Large intestine (tissue), 3 donors: ENCODE measurements around the gene NCKAP5. TPM values are rescaled to one million over a fixed set of nuclear protein-coding genes. Genes with fewer than 3 reads are reported as not detected.
"Not testable (repeated sequence)": the region's sequence is repeated elsewhere in the genome, so short reads cannot be mapped to it uniquely, and the experiment has no call there.

Experiments
- DNase-seq, 2 donors: peaks; one replicate each; pipeline versions ENCODE4 v3.0.0 to v3.0.0-alpha.2; 2013
- H3K27ac ChIP-seq: one replicate; pipeline ENCODE4 v1.5.1; 2013; ENCODE audit warnings: low read length
- H3K27me3 ChIP-seq: 2 replicates; pipeline ENCODE4 v1.6.1; 2013; ENCODE audit warnings: low read length; ENCODE audit not compliant: control insufficient read depth, insufficient read depth
- H3K36me3 ChIP-seq: 2 replicates; pipeline ENCODE4 v1.6.1; 2013; ENCODE audit warnings: low read length; ENCODE audit not compliant: control insufficient read depth, insufficient read depth
- H3K4me1 ChIP-seq: one replicate; pipeline ENCODE4 v1.6.1; 2013; ENCODE audit warnings: low read length; ENCODE audit not compliant: control insufficient read depth, insufficient read depth
- H3K4me3 ChIP-seq: one replicate; pipeline ENCODE4 v1.5.1; 2013; ENCODE audit warnings: low read length
- H3K9me3 ChIP-seq: one replicate; pipeline ENCODE4 v1.6.1; 2013; ENCODE audit warnings: mild to moderate bottlenecking, low read depth, low read length, moderate library complexity; ENCODE audit not compliant: control insufficient read depth
- WGBS: methylation state at CpG from one replicate; pipeline ENCODE4 v1.1.5; 2013; ENCODE audit warnings: low lambda C conversion rate; ENCODE audit not compliant: insufficient coverage; 5-methylcytosine and 5-hydroxymethylcytosine counted together
- polyA plus RNA-seq: library from polyadenylated mRNA; unstranded; fragments of 120-200 nt; gene quantifications from one replicate; pipeline ENCODE4 v1.2.1, GENCODE V29; 2013

Gene NCKAP5
- polyA plus RNA-seq, 1 donor: 4.3 TPM

DNA sequence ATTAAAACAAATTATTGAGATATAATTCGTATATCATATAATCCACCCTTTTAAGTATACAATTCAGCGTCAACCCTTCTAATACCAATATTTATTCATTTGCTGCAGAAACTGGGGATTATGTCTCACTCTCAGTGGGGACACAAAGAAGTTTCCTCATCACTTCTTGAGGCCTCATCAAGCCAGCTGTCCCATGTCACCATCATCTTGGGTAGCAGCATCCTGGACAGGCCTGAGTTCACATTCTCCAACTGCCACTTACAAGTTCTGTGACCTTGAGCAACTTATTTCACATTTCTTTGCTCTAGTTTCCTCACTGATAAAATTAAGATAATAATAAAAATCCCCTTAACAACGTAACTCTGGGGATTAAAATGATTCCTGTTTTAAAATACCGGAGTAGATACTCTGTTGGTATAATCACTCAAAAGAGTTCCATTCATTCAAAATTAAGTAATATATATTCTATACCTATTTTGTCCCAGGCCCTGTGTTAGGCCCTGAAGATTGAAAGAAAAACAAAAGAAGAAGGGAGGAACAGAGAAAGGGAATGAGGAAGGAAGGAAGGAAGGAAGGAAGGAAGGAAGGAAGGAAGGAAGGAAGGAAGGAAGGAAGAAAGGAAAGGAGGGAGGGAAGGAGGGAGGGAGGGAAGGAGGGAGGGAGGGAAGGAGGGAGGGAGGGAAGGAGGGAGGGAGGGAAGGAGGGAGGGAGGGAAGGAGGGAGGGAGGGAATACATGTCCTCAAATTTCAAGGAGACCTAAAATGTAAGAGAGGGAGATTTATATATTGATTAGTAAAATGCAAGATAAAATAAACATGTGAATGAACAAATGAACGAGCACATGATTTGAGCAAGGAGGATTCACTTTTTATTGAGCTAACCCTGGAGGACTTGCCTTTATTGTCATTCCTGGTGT, 42.4 kb downstream of the NCKAP5 start:
- no peak for DNase-seq
- H3K27me3 ChIP-seq: no peaks in the 10 kb centered on the region
- H3K4me1 ChIP-seq: no peaks in the 10 kb centered on the region
- no peak overlapping the region for H3K4me3 ChIP-seq
- no peak overlapping the region for H3K27ac ChIP-seq
- 94% methylated on average over 2 of the region's 5 CpGs for WGBS
- no peaks in the 10 kb centered on the region for H3K9me3 ChIP-seq
- H3K36me3 ChIP-seq: no peaks in the 10 kb centered on the region

DNA sequence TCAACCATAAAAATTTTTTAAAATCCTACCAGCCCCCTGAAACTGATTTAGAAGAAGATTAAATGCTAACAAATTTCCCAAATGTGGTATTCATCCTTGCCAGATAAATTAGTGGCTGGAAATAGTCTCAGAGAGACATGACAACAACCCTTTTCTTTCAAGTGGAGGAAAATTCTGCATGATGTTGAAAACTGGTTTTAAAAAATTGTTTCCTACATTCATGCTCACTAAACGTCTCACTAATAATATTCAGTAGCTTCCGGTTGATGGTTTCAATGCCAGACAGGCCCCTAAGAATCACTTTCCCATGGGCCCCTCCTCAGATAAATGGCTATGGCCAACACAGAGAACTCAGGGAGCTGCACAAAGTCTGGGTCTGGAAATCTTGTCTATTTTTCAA, 43.2 kb downstream of the NCKAP5 start:
- Histone ChIP-seq H3K27me3 (no peaks in the 10 kb centered on the region), H3K9me3 (no peaks in the 10 kb centered on the region), H3K4me1 (no peaks in the 10 kb centered on the region), H3K4me3 (no peak overlapping the region), H3K27ac (no peak overlapping the region), H3K36me3 (no peaks in the 10 kb centered on the region)
- no peak for DNase-seq
- WGBS: no CpG with 5 or more reads among the region's 2 CpGs

DNA sequence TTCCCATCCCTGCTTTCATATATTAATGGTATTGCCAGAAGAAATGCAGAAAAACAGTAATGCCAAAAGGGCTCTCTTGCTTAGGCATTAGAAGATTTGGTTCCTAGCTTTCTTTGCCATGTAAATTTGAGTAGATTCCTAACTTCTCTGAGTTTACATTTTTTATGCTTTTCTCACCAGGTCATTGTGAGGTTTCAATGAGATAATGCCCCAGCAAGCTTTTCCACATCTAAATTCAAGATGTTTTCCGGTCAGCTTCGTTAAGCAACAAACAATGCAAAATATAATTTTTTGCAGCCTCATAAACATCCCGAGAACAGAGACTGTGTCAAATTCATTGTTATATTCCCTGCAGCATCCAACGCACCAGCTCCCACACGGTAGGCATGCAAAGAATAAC, 44.9 kb downstream of the NCKAP5 start:
- H3K4me1 ChIP-seq: no peaks in the 10 kb centered on the region
- H3K36me3 ChIP-seq: no peaks in the 10 kb centered on the region
- WGBS: 74% methylated on average over 3 of the region's 5 CpGs
- H3K4me3 ChIP-seq: no peak overlapping the region
- H3K9me3 ChIP-seq: no peaks in the 10 kb centered on the region
- DNase-seq: no peak
- H3K27ac ChIP-seq: no peak overlapping the region
- no peaks in the 10 kb centered on the region for H3K27me3 ChIP-seq

DNA sequence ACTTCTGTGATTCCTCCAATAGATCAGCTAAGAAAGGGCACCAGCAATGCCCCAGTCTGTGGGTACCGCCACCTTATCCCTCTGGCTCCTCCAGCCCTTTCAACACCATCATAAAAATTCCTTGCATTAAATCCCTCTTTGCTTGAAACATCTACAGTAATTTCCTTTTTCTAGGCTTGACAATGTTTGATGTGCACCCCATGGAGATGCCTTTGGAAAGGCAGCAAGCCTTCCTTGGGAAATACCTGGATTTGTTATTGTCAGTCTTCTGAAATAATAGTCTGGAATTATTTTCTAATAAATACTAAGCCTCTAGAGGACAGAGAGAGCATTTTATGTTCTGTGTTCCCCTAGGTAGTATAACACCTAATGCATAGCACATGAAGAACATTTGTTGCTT, 46.1 kb downstream of the NCKAP5 start:
- Histone ChIP-seq H3K36me3 (no peaks in the 10 kb centered on the region), H3K4me1 (no peaks in the 10 kb centered on the region), H3K4me3 (no peak overlapping the region), H3K9me3 (no peaks in the 10 kb centered on the region), H3K27me3 (no peaks in the 10 kb centered on the region), H3K27ac (no peak overlapping the region)
- no peak for DNase-seq
- no CpG with 5 or more reads among the region's 1 CpG for WGBS

DNA sequence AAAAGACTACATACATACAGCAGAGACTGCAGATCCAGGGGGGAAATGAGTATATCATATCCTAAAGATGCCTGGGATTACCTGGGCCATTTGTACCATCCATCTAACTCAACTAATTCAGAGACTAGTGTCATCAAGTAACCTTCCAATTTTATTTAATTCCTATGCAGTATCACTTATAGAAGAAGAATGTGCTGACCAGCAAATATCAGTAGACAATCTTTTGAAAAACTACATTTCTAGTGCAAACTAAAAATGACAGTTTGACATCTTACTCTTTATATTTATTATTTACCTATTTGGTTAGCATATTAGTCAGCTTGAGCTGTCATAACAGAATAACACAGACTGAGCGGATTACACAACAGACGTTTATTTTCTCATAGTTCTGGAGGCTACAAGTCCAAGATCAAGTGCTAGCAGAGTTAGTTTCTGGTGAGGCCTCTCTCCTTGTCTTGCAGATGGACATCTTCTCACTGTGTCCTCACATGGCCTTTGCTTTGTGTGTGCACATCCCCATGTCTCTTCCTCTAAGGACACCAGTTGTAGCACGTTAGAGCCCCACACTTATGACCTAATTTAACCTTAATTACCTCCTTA, 47.0 kb downstream of the NCKAP5 start:
- no peaks in the 10 kb centered on the region for H3K4me1 ChIP-seq
- H3K36me3 ChIP-seq: no peaks in the 10 kb centered on the region
- H3K9me3 ChIP-seq: no peaks in the 10 kb centered on the region
- no peaks in the 10 kb centered on the region for H3K27me3 ChIP-seq
- DNase-seq: peak in 1 of 2 donors; percentile 20
- no peak overlapping the region for H3K27ac ChIP-seq
- 50% methylated on average over 1 of the region's 3 CpGs for WGBS
- H3K4me3 ChIP-seq: no peak overlapping the region

DNA sequence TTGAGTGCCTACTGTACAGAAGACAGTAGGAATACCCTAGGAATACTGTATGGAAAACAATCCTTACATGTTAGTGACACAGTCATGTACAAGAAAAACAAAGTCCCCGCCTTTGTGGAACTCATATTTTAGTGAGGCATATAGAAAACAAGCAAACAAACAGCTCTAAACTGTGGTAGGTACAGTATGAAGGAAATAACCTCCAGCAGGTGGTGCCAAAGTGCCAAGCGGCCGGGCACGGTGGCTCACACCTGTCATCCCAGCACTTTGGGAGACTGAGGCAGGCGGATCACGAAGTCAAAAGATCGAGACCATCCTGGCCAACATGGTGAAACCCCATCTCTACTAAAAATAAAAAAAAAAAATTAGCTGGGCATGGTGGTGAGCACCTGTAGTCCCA, 48.6 kb downstream of the NCKAP5 start:
- not testable (repeated sequence) for H3K36me3 ChIP-seq, H3K9me3 ChIP-seq, H3K27me3 ChIP-seq, DNase-seq, H3K4me3 ChIP-seq, H3K27ac ChIP-seq, H3K4me1 ChIP-seq
- no CpG with 5 or more reads among the region's 7 CpGs for WGBS

DNA sequence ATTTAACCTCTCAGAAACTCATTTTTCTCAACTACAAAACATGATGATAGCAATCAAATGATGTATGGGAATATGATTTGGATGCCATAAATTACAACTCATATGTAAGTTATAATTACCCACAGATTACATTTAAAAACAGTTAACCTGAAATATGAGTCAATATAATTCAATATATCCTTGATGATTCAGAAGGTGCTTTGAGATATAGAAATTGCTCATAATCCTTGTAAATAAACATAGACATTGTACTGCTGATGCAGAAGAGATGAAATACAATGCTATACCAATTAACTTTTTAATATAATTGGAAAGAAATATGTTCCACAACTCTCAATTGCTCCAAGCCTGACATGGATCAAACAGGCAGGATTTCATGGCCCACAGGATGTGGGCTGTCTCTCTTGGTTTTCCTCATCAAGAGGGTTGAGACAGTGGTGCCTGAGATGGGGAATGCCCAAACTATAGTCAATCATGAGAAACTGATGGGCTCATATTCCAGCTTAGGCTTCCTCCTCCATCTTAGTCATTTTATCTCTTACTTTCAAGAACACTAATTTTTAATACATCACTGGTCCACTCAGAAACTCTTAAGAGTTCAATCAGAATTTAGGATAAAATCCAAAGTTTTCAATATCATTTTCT, 49.4 kb downstream of the NCKAP5 start:
- Histone ChIP-seq H3K36me3 (no peaks in the 10 kb centered on the region), H3K27me3 (no peaks in the 10 kb centered on the region), H3K4me1 (no peaks in the 10 kb centered on the region), H3K27ac (no peak overlapping the region), H3K4me3 (no peak overlapping the region), H3K9me3 (no peaks in the 10 kb centered on the region)
- DNase-seq: no peak

DNA sequence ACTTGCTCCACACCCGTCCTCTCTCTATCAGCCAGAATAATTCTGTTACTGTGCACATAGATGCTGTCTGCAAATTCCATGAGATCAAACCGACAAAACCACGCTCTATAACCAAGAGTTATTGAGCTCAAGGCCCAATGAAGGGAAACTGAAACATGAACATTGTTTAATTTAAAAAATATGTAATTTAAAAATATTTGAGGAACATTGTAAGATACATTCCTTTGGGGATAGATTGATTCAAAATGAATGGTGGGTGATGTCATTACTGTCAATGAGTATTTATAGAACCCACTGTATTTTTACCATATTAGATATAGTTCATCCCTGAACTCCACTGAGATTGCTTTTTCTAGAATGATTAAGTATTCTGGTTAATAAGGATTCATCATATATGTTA, 50.4 kb downstream of the NCKAP5 start:
- no peak for DNase-seq
- H3K36me3 ChIP-seq: no peaks in the 10 kb centered on the region
- 100% methylated on average over 1 of the region's 3 CpGs for WGBS
- H3K4me3 ChIP-seq: no peak overlapping the region
- H3K27me3 ChIP-seq: no peaks in the 10 kb centered on the region
- H3K9me3 ChIP-seq: no peaks in the 10 kb centered on the region
- no peak overlapping the region for H3K27ac ChIP-seq
- no peaks in the 10 kb centered on the region for H3K4me1 ChIP-seq

DNA sequence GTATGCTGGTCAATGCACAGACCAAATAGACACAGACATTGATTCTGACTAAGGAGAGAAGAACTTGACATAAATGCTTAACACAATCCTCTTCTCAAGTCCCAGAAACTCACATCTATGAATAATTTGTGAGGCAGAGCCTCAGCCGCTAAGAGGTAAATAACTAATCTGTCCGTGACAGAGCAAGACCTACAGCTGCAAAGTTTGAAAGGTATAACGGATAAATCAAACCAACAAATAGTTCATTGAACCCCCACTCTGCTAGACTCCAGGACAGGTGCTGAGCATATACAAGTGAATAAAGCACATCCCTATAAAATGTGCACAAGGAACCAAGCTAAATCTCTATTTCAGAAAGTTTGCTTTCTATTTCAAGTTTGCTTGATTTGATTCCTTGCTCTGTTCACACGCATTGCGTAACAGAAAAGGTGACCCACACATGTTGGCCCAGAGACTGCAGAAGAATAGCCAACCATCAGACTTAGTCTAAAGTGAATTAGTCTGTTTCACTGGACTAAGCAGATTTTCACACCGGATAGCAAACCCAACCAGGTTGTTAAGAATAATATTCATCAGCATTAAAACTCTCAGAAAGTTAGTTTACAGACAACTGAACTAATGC, 51.7 kb downstream of the NCKAP5 start:
- no peaks in the 10 kb centered on the region for H3K36me3 ChIP-seq
- 100% methylated on average over 1 of the region's 6 CpGs for WGBS

DNA sequence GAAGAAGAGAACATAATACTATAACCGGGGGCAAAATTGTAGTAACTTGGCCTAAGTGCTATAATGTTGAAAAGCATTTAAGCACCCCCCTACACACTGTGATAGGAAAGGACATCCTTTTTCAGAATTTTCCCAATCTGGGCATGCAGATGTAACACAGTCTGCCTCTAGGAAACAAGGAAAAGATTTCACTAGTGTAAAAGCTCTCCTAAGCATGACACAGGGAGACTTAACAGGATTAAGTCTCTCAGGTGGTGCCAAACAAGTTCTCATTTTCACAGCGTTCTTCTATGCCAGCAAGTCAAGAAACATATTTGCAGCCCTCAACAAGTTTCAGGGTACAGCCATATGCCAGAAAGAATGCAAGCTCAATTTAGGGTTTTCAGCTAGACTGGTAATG, 53.0 kb downstream of the NCKAP5 start:
- H3K36me3 ChIP-seq: no peaks in the 10 kb centered on the region
- H3K27me3 ChIP-seq: no peaks in the 10 kb centered on the region
- H3K4me3 ChIP-seq: no peak overlapping the region
- no peaks in the 10 kb centered on the region for H3K4me1 ChIP-seq
- no peaks in the 10 kb centered on the region for H3K9me3 ChIP-seq
- DNase-seq: no peak
- WGBS: 100% methylated on average over 1 of the region's 2 CpGs
- no peak overlapping the region for H3K27ac ChIP-seq

More for the DNA sequence above, 51.7 kb downstream of the NCKAP5 start:
- Histone ChIP-seq H3K4me1 (no peaks in the 10 kb centered on the region), H3K27ac (no peak overlapping the region), H3K27me3 (no peaks in the 10 kb centered on the region), H3K4me3 (no peak overlapping the region), H3K9me3 (no peaks in the 10 kb centered on the region)
- DNase-seq: no peak
